ENCODE results near the gene ZPBP.

ZPBP gene

DNA sequence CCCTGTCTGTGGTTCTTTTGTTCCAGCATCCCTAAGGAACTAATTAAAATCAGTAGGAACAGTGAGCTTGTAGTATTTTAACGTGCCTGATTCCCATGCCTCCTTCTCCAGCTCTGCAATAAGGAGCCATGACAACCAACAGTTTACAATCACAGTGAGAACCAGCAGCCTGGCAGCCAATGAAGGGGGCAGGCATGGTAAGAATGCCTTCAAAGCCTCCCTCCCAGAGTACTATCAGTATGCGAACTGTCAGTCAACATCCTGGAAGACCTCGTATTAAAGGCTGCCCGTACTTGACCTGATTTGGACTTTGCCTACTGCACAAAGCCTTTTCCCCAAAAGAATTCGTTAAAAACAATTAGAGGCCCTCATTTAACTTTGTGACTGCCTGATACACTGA is 7.7 kb downstream of the ZPBP start:
- Histone ChIP-seq H3K4me1 (ENCODE audit: control insufficient read depth, insufficient read depth, low read length) (no peaks in the 10 kb centered on the region), H3K4me3 (ENCODE audit: low read depth, low read length) (no peak overlapping the region), H3K9me3 (ENCODE audit: control insufficient read depth, insufficient read depth, low read depth, low read length) (no peaks in the 10 kb centered on the region), H3K36me3 (ENCODE audit: control insufficient read depth in 2 of 2, insufficient read depth in 1 of 2, low read length in 2 of 2) (no peaks in the 10 kb centered on the region), H3K27ac (ENCODE audit: extremely low read depth, low read depth, low read length) (no peak overlapping the region)
- CTCF ChIA-PET: no interaction called here
- POLR2A ChIA-PET: no interaction called here
- TF ChIP-seq, protein P1, sequence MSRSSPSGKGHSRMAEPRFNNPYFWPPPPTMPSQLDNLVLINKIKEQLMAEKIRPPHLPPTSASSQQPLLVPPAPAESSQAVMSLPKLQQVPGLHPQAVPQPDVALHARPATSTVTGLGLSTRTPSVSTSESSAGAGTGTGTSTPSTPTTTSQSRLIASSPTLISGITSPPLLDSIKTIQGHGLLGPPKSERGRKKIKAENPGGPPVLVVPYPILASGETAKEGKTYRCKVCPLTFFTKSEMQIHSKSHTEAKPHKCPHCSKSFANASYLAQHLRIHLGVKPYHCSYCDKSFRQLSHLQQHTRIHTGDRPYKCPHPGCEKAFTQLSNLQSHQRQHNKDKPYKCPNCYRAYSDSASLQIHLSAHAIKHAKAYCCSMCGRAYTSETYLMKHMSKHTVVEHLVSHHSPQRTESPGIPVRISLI (tag by site-specific recombination; IDR thresholded peaks at IDR 0.05): no peak
- TF ChIP-seq ZNF747 (tag by site-specific recombination; IDR thresholded peaks at IDR 0.05): no peak
- no peak for TF ChIP-seq ZNF433 (tag by site-specific recombination; IDR thresholded peaks at IDR 0.05; ENCODE audit: low read depth)
- TF ChIP-seq SALL2 (tag by site-specific recombination; IDR thresholded peaks at IDR 0.05; ENCODE audit: borderline replicate concordance): no peak
- TF ChIP-seq MEIS1 (CRISPR knock-in tag; IDR thresholded peaks at IDR 0.05; ENCODE audit: borderline replicate concordance): no peak
- no peak for TF ChIP-seq ZNF302 (tag by site-specific recombination; IDR thresholded peaks at IDR 0.05; ENCODE audit: low read depth)
- TF ChIP-seq, protein P2, sequence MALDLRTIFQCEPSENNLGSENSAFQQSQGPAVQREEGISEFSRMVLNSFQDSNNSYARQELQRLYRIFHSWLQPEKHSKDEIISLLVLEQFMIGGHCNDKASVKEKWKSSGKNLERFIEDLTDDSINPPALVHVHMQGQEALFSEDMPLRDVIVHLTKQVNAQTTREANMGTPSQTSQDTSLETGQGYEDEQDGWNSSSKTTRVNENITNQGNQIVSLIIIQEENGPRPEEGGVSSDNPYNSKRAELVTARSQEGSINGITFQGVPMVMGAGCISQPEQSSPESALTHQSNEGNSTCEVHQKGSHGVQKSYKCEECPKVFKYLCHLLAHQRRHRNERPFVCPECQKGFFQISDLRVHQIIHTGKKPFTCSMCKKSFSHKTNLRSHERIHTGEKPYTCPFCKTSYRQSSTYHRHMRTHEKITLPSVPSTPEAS (tag by site-specific recombination; IDR thresholded peaks at IDR 0.05): no peak
- no peak for TF ChIP-seq ZNF24 (tag by site-specific recombination; IDR thresholded peaks at IDR 0.05)
- no peak for TF ChIP-seq REPIN1 (tag by site-specific recombination; IDR thresholded peaks at IDR 0.05; ENCODE audit: low read depth)
- TF ChIP-seq, protein P3, sequence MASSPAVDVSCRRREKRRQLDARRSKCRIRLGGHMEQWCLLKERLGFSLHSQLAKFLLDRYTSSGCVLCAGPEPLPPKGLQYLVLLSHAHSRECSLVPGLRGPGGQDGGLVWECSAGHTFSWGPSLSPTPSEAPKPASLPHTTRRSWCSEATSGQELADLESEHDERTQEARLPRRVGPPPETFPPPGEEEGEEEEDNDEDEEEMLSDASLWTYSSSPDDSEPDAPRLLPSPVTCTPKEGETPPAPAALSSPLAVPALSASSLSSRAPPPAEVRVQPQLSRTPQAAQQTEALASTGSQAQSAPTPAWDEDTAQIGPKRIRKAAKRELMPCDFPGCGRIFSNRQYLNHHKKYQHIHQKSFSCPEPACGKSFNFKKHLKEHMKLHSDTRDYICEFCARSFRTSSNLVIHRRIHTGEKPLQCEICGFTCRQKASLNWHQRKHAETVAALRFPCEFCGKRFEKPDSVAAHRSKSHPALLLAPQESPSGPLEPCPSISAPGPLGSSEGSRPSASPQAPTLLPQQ (tag by site-specific recombination; IDR thresholded peaks at IDR 0.05): no peak
- TF ChIP-seq, protein P4, sequence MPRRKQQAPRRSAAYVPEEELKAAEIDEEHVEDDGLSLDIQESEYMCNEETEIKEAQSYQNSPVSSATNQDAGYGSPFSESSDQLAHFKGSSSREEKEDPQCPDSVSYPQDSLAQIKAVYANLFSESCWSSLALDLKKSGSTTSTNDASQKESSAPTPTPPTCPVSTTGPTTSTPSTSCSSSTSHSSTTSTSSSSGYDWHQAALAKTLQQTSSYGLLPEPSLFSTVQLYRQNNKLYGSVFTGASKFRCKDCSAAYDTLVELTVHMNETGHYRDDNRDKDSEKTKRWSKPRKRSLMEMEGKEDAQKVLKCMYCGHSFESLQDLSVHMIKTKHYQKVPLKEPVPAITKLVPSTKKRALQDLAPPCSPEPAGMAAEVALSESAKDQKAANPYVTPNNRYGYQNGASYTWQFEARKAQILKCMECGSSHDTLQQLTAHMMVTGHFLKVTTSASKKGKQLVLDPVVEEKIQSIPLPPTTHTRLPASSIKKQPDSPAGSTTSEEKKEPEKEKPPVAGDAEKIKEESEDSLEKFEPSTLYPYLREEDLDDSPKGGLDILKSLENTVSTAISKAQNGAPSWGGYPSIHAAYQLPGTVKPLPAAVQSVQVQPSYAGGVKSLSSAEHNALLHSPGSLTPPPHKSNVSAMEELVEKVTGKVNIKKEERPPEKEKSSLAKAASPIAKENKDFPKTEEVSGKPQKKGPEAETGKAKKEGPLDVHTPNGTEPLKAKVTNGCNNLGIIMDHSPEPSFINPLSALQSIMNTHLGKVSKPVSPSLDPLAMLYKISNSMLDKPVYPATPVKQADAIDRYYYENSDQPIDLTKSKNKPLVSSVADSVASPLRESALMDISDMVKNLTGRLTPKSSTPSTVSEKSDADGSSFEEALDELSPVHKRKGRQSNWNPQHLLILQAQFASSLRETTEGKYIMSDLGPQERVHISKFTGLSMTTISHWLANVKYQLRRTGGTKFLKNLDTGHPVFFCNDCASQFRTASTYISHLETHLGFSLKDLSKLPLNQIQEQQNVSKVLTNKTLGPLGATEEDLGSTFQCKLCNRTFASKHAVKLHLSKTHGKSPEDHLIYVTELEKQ (tag by site-specific recombination; IDR thresholded peaks at IDR 0.05; ENCODE audit: borderline replicate concordance): no peak
- TF ChIP-seq, protein P5, sequence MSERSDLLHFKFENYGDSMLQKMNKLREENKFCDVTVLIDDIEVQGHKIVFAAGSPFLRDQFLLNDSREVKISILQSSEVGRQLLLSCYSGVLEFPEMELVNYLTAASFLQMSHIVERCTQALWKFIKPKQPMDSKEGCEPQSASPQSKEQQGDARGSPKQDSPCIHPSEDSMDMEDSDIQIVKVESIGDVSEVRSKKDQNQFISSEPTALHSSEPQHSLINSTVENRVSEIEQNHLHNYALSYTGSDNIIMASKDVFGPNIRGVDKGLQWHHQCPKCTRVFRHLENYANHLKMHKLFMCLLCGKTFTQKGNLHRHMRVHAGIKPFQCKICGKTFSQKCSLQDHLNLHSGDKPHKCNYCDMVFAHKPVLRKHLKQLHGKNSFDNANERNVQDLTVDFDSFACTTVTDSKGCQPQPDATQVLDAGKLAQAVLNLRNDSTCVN (tag by site-specific recombination; optimal IDR thresholded peaks at IDR 0.05): no peak
- TF ChIP-seq ZNF596 (tag by site-specific recombination; IDR thresholded peaks at IDR 0.05): no peak

DNA sequence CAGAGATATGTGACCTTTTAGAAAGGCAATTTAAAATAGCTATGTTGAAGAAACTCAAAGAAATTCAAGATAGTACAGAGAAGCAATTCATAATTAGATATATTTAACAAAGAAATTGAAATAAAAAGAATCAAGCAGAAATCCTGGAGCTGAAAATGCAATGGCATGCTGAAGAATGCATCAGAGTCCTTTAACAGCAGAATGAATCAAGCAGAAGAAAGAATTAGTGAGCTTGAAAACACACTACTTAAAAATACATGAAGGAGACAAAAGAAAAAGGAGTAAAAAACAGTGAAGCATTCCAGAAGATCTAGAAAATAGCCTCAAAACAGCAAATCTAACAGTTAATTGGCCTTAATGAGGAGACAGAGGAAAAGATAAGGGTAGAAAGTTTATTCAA is 20.0 kb downstream of the ZPBP start:
- TF ChIP-seq ZNF311 (tag by site-specific recombination; IDR thresholded peaks at IDR 0.05; ENCODE audit: borderline replicate concordance): no peak
- Histone ChIP-seq H3K9me3 (ENCODE audit: control insufficient read depth, insufficient read depth, low read depth, low read length) (no peaks in the 10 kb centered on the region), H3K4me1 (ENCODE audit: control insufficient read depth, insufficient read depth, low read length) (no peaks in the 10 kb centered on the region), H3K4me3 (ENCODE audit: low read depth, low read length) (no peak overlapping the region), H3K36me3 (ENCODE audit: control insufficient read depth in 2 of 2, insufficient read depth in 1 of 2, low read length in 2 of 2) (no peaks in the 10 kb centered on the region), H3K27ac (ENCODE audit: extremely low read depth, low read depth, low read length) (no peak overlapping the region)
- POLR2A ChIA-PET: no interaction called here
- CTCF ChIA-PET: no interaction called here
